Left renal pelvis (tissue), 4 donors: ENCODE data around the gene FOXS1. TPM values are rescaled to one million over a fixed set of nuclear protein-coding genes. Genes with fewer than 3 reads are reported as not detected.

ENCODE experiments used
- DNase-seq, 4 donors: peaks; one replicate each; pipeline ENCODE4 v3.0.0-alpha.2; 2013; ENCODE audit warnings: low read depth in 4 of 4, low spot score in 3 of 4
- polyA plus RNA-seq, 4 donors: library from polyadenylated mRNA; unstranded; fragments of 120-200 nt; gene quantifications; one replicate each; pipeline ENCODE4 v1.2.1, GENCODE V29; 2013; ENCODE audit not compliant: insufficient read length in 4 of 4

FOXS1 gene
- polyA plus RNA-seq, 4 donors, result 3.5 to 8.4 (median 5.4) TPM

DNA sequence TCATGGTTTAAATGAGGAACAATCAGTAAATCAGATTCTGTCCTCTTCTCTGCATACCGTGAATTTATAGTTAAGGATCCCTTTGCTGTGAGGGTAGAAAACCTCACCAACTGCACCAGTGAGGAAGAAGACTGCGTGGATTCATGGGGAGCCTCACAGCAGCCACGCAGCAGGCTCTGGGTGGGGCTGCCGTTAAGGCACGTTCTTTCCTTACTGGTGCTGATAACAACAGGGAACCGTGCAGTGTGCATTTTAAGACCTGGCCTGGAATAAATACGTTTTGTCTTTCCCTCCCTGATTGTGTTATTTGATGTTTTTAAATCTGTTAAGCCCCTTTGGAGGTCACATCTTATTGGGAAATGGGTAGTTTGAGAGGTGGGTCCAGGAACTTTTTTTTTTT lies 43.9 kb downstream of the FOXS1 start:
- no peak for DNase-seq

DNA sequence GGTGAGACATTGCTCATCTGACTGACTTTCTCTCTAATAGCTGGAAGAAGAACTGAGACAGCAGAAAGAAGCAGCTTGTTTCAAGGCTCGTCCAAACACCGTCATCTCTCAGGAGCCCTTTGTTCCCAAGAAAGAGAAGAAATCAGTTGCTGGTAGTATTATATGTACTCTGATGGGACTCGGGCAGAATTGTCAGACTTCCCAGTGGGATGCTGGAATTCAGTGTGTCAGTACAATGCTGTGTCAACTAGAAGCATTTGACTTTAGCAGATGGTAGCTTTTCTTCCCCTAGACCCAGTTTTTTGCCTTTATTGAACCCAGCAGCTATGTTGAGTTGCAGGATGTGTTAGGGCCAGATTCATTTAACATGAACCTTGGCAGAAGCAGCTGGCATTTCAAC lies 48.0 kb downstream of the FOXS1 start:
- DNase-seq, result no peak

Other genes starting within 250 kb of the FOXS1 start
- 100 to 1,000 TPM; 101 to 255 (median 147) TPM for gene ID1, start 240.3 kb downstream of the FOXS1 start, polyA plus RNA-seq
- 1 to 10 TPM; 1.6 to 2.6 (median 2.1) TPM for gene COX4I2, start 207.7 kb downstream of the FOXS1 start, polyA plus RNA-seq
- 10 to 100 TPM; 67.2 to 81.0 (median 76.5) TPM for gene BCL2L1, start 122.7 kb downstream of the FOXS1 start, polyA plus RNA-seq
- 10 to 100 TPM; 45.4 to 54.6 (median 52.9) TPM for gene TPX2, start 106.3 kb downstream of the FOXS1 start, polyA plus RNA-seq
- gene MYLK2, start 26.2 kb downstream of the FOXS1 start, polyA plus RNA-seq, result under 1 TPM; 0.56 to 0.96 (median 0.82) TPM
- gene DUSP15, start 24.9 kb upstream of the FOXS1 start, polyA plus RNA-seq, result 10 to 100 TPM in 3 of 4 donors, 1 to 10 TPM in 1; 4.6 to 16.7 (median 16.0) TPM
- gene TTLL9, start 25.0 kb upstream of the FOXS1 start, polyA plus RNA-seq, result 1 to 10 TPM in 3 of 4 donors, under 1 TPM in 1; 0.48 to 6.2 (median 2.5) TPM
- 10 to 100 TPM; 12.8 to 22.0 (median 19.8) TPM for gene PDRG1, start 106.4 kb upstream of the FOXS1 start, polyA plus RNA-seq
- gene XKR7, start 122.5 kb upstream of the FOXS1 start, polyA plus RNA-seq, result under 1 TPM; 0.20 to 0.47 (median 0.33) TPM
- gene CCM2L, start 164.8 kb upstream of the FOXS1 start, polyA plus RNA-seq, result 1 to 10 TPM; 3.7 to 9.2 (median 6.4) TPM
- gene HCK, start 206.6 kb upstream of the FOXS1 start, polyA plus RNA-seq, result 1 to 10 TPM; 2.3 to 6.7 (median 2.6) TPM